Peyer's patch (tissue), 4 donors: ENCODE data around the gene SHISA9.

ENCODE experiments used
- CTCF ChIP-seq, 6 experiments: fragments of 450-650 bp in 4 of 6; fragments of 200-600 bp in 2 of 6; sonication (generic) in 1 of 6; IDR thresholded peaks; one replicate each; pipeline ENCODE4 v1.5.1; 2017 to 2019; ENCODE audit warnings: antibody characterized with exemption in 6 of 6, mild to moderate bottlenecking in 3 of 6, moderate library complexity in 1 of 6
- POLR2A ChIP-seq, 2 donors: fragments of 450-650 bp; IDR thresholded peaks; one replicate each; pipeline ENCODE4 v1.5.1; 2017; ENCODE audit warnings: antibody characterized with exemption in 2 of 2, mild to moderate bottlenecking in 2 of 2, moderate library complexity in 2 of 2

- TF ChIP-seq CTCF (IDR thresholded peaks at IDR 0.05): no peak
- TF ChIP-seq POLR2A (IDR thresholded peaks at IDR 0.05): no peak
Measured at GRCh38 chr16:12871784-12872183, 29.6 kb upstream of the SHISA9 start.
